IgD-negative memory B cell (primary cell): ENCODE measurements around the gene GATA5. TPM values are rescaled to one million over a fixed set of nuclear protein-coding genes. Genes with fewer than 3 reads are reported as not detected.

Experiments
- H3K27ac Mint-ChIP-seq, 3 donors: one replicate each; pipeline ENCODE4 v1.8.0; 2020 to 2022; ENCODE audit warnings: mild to moderate bottlenecking in 3 of 3, mixed read lengths in 3 of 3, moderate library complexity in 1 of 3
- H3K27me3 Mint-ChIP-seq: one replicate; pipeline ENCODE4 v1.8.0; 2021; ENCODE audit warnings: mixed read lengths
- H3K36me3 Mint-ChIP-seq: one replicate; pipeline ENCODE4 v1.8.0; 2020; ENCODE audit warnings: mild to moderate bottlenecking, mixed read lengths
- H3K4me1 Mint-ChIP-seq, 3 donors: one replicate each; pipeline ENCODE4 v1.8.0; 2020 to 2022; ENCODE audit warnings: mixed read lengths in 3 of 3, mild to moderate bottlenecking in 1 of 3
- H3K4me3 Mint-ChIP-seq, 4 donors: one replicate each; pipeline ENCODE4 v1.8.0; 2020 to 2022; ENCODE audit warnings: mild to moderate bottlenecking in 4 of 4, mixed read lengths in 4 of 4, moderate library complexity in 3 of 4
- H3K9me3 Mint-ChIP-seq, 3 donors: one replicate each; pipeline ENCODE4 v1.8.0; 2020 to 2021; ENCODE audit warnings: mixed read lengths in 3 of 3, mild to moderate bottlenecking in 1 of 3
- polyA plus RNA-seq: library from polyadenylated mRNA; unstranded; fragments of 300-500 nt; fragmentation: Illumina TruSeq; gene quantifications from one replicate; pipeline ENCODE4 v1.2.3, GENCODE V29; 2021

Gene GATA5
- polyA plus RNA-seq, 1 donor from 2014 or later, result not detected

GRCh38 chr20:62451156-62451767 is 24.5 kb downstream of the GATA5 start:
- Mint-ChIP-seq H3K9me3 (no peaks in the 10 kb centered on the region), H3K4me3 (no peak overlapping the region), H3K4me1 (no peaks in the 10 kb centered on the region), H3K27ac (no peak overlapping the region), H3K36me3 (no peaks in the 10 kb centered on the region), H3K27me3 (peaks cover 12% of the 10 kb centered on the region)

GRCh38 chr20:62449951-62450691 is 25.7 kb downstream of the GATA5 start:
- no peak overlapping the region for H3K27ac Mint-ChIP-seq
- no peak overlapping the region for H3K4me3 Mint-ChIP-seq
- no peaks in the 10 kb centered on the region for H3K36me3 Mint-ChIP-seq
- no peaks in the 10 kb centered on the region for H3K4me1 Mint-ChIP-seq
- no peaks in the 10 kb centered on the region for H3K9me3 Mint-ChIP-seq
- H3K27me3 Mint-ChIP-seq, result peaks cover 9% of the 10 kb centered on the region

GRCh38 chr20:62448788-62449187 is 27.0 kb downstream of the GATA5 start:
- Mint-ChIP-seq H3K9me3 (no peaks in the 10 kb centered on the region), H3K27me3 (peaks cover 9% of the 10 kb centered on the region), H3K27ac (no peak overlapping the region), H3K36me3 (no peaks in the 10 kb centered on the region), H3K4me1 (no peaks in the 10 kb centered on the region), H3K4me3 (no peak overlapping the region)

GRCh38 chr20:62448038-62448437 is 27.8 kb downstream of the GATA5 start:
- Mint-ChIP-seq H3K27ac (no peak overlapping the region), H3K9me3 (no peaks in the 10 kb centered on the region), H3K27me3 (peaks cover 10% of the 10 kb centered on the region), H3K36me3 (no peaks in the 10 kb centered on the region), H3K4me3 (no peak overlapping the region), H3K4me1 (no peaks in the 10 kb centered on the region)

- Mint-ChIP-seq H3K4me3 (no peak overlapping the region), H3K36me3 (no peaks in the 10 kb centered on the region)
These were observed 28.6 kb downstream of the GATA5 start for GRCh38 chr20:62446888-62447869.

DNA sequence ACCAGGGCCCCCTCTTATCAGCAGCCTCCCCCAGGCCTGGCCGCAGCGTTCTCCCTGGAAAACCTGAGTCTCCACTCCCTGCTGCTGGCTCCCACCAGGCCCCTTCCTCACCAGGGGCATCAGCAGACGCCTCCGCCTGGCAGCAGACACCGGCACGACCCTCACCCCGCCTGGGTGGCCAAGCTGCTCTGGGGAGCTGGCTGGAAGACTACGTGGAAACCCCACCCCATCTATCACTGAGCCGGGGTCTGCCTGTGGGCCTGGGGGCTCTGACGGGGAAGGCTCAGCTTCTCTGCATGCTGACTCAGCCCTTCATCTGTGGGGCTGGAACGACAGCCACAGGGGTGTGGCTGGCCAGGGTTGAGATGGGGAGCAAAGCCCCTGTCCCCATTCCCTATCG is 29.3 kb downstream of the GATA5 start:
- no peaks in the 10 kb centered on the region for H3K9me3 Mint-ChIP-seq
- H3K4me1 Mint-ChIP-seq, result peaks cover 0 to 1% (median 0%) of the 10 kb centered on the region in 3 donors
- no peak overlapping the region for H3K4me3 Mint-ChIP-seq
- H3K36me3 Mint-ChIP-seq, result no peaks in the 10 kb centered on the region
- peaks cover 16% of the 10 kb centered on the region for H3K27me3 Mint-ChIP-seq
- H3K27ac Mint-ChIP-seq, result no peak overlapping the region

More at GRCh38 chr20:62446888-62447869, 28.6 kb downstream of the GATA5 start:
- no peaks in the 10 kb centered on the region for H3K9me3 Mint-ChIP-seq
- no peak overlapping the region for H3K27ac Mint-ChIP-seq
- peaks cover 12% of the 10 kb centered on the region for H3K27me3 Mint-ChIP-seq
- H3K4me1 Mint-ChIP-seq, result peaks cover 0 to 1% (median 0%) of the 10 kb centered on the region in 3 donors

DNA sequence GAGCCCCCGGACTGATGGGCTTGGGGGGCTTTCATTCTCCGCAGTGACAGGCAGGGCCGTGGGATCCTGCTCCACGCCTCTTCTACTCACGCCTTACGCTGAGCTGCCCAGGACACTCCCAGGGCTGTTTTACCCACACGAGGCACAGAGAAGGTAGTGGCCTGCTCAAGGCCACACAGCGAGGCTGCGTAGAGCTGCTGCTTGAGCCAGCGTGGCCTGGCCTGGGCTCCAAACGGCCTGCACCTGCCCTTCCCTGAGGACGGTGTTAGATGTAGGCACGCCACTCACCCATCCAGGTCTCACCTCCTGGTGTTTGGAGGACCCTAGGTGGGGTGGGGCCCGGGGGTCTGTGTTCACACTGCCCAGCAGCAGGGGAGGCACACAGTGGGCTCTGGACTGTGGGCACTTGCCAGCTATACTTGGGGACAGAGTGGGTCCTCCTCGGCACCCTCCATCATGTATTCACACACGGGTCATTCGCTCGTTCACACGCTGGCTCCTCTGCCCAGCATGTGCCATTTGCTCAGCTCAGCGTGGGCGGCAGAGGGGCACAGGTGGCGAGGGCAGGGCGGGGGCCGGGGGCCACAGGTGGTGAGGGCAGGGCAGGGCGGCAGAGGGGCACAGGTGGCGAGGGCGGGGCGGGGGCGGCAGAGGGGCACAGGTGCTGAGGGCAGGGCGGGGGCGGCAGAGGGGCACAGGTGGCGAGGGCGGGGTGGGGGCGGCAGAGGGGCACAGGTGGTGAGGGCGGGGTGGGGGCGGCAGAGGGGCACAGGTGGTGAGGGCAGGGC is 30.0 kb downstream of the GATA5 start:
- Mint-ChIP-seq H3K27me3 (peaks cover 17% of the 10 kb centered on the region), H3K4me1 (peaks cover 0 to 1% (median 0%) of the 10 kb centered on the region in 3 donors), H3K36me3 (no peaks in the 10 kb centered on the region), H3K4me3 (no peak overlapping the region), H3K27ac (no peak overlapping the region), H3K9me3 (no peaks in the 10 kb centered on the region)

GRCh38 chr20:62444286-62444685 is 31.5 kb downstream of the GATA5 start:
- H3K36me3 Mint-ChIP-seq, result no peaks in the 10 kb centered on the region
- peaks cover 0 to 1% (median 0%) of the 10 kb centered on the region in 3 donors for H3K4me1 Mint-ChIP-seq
- no peak overlapping the region for H3K27ac Mint-ChIP-seq
- no peaks in the 10 kb centered on the region for H3K9me3 Mint-ChIP-seq
- H3K4me3 Mint-ChIP-seq, result no peak overlapping the region
- peaks cover 16% of the 10 kb centered on the region for H3K27me3 Mint-ChIP-seq

DNA sequence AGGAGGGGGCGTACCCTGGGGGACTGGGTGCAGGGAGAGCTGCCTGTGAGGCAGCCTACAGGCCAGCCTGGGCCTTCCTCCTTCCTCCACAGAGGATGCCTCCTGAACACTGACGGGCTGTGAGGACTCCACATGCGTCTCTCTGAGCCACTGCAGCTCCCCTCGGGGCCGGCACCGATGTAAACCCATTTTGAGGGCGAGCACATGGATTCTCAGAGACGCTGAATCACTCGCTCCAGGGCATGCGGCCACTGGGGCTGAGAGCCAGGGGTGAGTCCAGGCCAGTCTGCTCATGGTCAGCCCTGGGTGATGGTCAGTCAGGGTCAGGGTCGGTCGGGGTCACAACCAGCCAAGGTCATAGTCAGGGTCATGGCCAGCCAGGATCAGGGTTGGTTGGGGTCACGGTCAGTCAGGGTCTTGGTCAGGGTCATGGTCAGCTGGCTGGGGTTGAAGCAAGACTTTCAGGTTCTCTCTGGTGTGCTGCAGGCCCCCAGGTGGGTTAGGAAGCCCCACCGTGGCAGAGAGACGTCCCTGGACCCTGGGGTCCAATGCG is 33.7 kb downstream of the GATA5 start:
- H3K4me3 Mint-ChIP-seq, result no peak overlapping the region
- H3K4me1 Mint-ChIP-seq, result peaks cover 0 to 1% (median 0%) of the 10 kb centered on the region in 3 donors
- H3K27me3 Mint-ChIP-seq, result peaks cover 14% of the 10 kb centered on the region
- no peaks in the 10 kb centered on the region for H3K36me3 Mint-ChIP-seq
- no peaks in the 10 kb centered on the region for H3K9me3 Mint-ChIP-seq
- H3K27ac Mint-ChIP-seq, result no peak overlapping the region

GRCh38 chr20:62439218-62439617 is 36.6 kb downstream of the GATA5 start:
- Mint-ChIP-seq H3K27me3 (peaks cover 26% of the 10 kb centered on the region), H3K4me1 (peaks cover 0 to 1% (median 0%) of the 10 kb centered on the region in 3 donors), H3K27ac (no peak overlapping the region), H3K4me3 (no peak overlapping the region), H3K9me3 (peaks cover 0 to 2% (median 0%) of the 10 kb centered on the region in 3 donors), H3K36me3 (no peaks in the 10 kb centered on the region)

DNA sequence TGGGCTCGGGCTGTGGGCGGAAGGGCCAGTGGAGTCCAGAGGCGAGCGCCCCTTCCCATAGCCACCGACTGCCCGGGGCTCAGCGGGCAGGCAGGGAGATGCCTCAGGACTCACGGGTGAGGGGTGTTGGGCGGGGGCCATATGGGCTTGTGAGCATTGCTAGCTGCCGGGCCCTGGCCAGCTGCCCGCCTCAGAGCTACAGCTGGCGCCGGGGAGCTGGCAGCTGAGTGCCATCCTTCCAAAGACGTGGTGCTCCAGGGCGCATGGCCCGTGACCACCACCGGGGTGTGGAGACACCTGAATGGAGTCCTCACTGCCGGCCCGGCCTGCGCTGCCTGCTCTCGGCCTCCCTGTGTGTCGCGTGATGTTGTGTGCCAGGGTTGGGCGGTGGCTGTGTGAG is 37.9 kb downstream of the GATA5 start:
- Mint-ChIP-seq H3K4me3 (no peak overlapping the region), H3K27me3 (peaks cover 28% of the 10 kb centered on the region)

DNA sequence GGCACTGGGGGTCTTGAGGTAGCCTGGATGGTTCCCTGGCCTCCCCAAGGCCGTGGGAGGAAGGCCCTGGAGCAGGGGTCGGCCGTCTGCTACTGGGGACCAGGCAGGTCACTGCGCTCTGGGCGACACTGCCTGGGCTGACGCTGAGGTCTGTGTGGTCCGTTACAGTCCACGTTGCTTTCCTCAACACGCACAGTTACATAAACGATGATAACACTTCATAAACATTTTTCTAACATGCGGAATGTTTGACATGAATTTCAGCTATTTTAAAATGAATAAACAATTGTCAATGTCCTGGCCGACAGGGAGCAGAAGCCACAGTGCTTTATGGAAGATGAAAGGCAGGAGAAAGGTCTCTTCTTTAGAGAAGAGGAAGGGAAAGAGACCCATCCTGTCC is 38.3 kb downstream of the GATA5 start:
- Mint-ChIP-seq H3K36me3 (no peaks in the 10 kb centered on the region), H3K4me3 (no peak overlapping the region), H3K27me3 (peaks cover 32% of the 10 kb centered on the region), H3K4me1 (peaks cover 0 to 1% (median 0%) of the 10 kb centered on the region in 3 donors), H3K9me3 (peaks cover 0 to 2% (median 0%) of the 10 kb centered on the region in 3 donors), H3K27ac (no peak overlapping the region)

More for the DNA sequence above, 37.9 kb downstream of the GATA5 start:
- peaks cover 0 to 2% (median 0%) of the 10 kb centered on the region in 3 donors for H3K9me3 Mint-ChIP-seq
- H3K4me1 Mint-ChIP-seq, result peaks cover 0 to 1% (median 0%) of the 10 kb centered on the region in 3 donors
- H3K36me3 Mint-ChIP-seq, result no peaks in the 10 kb centered on the region
- no peak overlapping the region for H3K27ac Mint-ChIP-seq

DNA sequence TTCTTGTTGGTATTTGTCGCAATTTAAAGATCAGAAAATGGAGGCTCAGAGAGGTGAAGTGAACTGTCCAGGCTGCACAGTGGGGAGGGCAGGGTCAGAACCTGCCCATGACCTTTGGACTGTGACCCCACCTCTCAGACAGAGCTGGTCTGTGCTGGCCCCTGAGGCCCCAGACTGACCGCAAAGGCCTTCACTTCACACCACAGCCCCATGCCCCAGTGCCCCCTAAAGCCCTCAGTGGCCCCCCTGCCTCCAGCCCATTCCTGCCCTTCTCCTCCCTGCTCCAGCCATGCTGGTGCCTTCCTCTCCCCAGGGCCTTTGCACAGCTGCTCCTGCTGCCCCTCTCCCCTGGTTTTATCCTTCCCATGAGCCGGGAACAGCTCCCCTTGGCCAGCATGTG is 39.1 kb downstream of the GATA5 start:
- peaks cover 0 to 2% (median 0%) of the 10 kb centered on the region in 3 donors for H3K9me3 Mint-ChIP-seq
- H3K4me1 Mint-ChIP-seq, result no peaks in the 10 kb centered on the region
- no peaks in the 10 kb centered on the region for H3K36me3 Mint-ChIP-seq
- peak overlapping the region in 1 of 3 donors; percentile 43 for H3K27ac Mint-ChIP-seq
- H3K27me3 Mint-ChIP-seq, result peaks cover 27% of the 10 kb centered on the region
- no peak overlapping the region for H3K4me3 Mint-ChIP-seq
